ENCODE results near the gene DNAH11. TPM values are rescaled to one million over a fixed set of nuclear protein-coding genes. Genes with fewer than 3 reads are reported as not detected.
A peak's percentile ranks its signal among the peaks of the same experiment; 100 is the strongest.
"Not testable (repeated sequence)": the region's sequence is repeated elsewhere in the genome, so short reads cannot be mapped to it uniquely, and the experiment has no call there.

The DNAH11 gene
- total RNA-seq, 6 experiments from 2014 or later, result 0.17 to 5.5 (median 1.2) TPM

DNA sequence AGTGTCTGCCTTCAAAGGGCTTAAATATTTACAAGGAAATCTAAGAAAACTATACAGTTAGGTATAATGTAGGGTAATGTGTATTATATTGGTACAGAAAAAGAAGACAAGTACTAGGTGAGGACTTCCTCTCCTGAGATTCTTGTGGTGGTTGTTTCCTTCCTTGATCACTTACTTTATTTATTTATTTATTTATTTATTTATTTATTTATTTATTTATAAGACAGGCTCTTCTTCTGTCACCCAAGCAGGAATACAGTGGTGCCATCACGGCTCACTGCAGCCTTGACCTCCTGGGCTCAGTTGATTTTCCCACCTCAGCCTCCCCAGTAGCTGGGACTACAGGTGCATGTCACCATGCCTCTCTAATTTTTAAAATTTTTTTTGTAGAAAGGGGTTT is 18.2 kb upstream of the DNAH11 start:
- H3K36me3 ChIP-seq, result no peaks in the 10 kb centered on the region
- no peak for TF ChIP-seq POLR2A (IDR thresholded peaks at IDR 0.05)
- TF ChIP-seq, protein P1, sequence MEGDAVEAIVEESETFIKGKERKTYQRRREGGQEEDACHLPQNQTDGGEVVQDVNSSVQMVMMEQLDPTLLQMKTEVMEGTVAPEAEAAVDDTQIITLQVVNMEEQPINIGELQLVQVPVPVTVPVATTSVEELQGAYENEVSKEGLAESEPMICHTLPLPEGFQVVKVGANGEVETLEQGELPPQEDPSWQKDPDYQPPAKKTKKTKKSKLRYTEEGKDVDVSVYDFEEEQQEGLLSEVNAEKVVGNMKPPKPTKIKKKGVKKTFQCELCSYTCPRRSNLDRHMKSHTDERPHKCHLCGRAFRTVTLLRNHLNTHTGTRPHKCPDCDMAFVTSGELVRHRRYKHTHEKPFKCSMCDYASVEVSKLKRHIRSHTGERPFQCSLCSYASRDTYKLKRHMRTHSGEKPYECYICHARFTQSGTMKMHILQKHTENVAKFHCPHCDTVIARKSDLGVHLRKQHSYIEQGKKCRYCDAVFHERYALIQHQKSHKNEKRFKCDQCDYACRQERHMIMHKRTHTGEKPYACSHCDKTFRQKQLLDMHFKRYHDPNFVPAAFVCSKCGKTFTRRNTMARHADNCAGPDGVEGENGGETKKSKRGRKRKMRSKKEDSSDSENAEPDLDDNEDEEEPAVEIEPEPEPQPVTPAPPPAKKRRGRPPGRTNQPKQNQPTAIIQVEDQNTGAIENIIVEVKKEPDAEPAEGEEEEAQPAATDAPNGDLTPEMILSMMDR (IDR thresholded peaks at IDR 0.05), result no peak
- H3K9me3 ChIP-seq, result no peaks in the 10 kb centered on the region
- DNase-seq, result no peak
- no peaks in the 10 kb centered on the region for H3K27me3 ChIP-seq
- H3K4me1 ChIP-seq, result no peaks in the 10 kb centered on the region
- intact Hi-C loops (cut with DNase I), result no loop called here
- WGBS (ENCODE audit: insufficient coverage, low coverage, low lambda C conversion rate, missing lambda C conversion rate), result 100% methylated on average over 1 of the region's 1 CpG
- no peak overlapping the region for H3K27ac ChIP-seq
- H3K4me3 ChIP-seq, result no peak overlapping the region
- no peak for ATAC-seq

DNA sequence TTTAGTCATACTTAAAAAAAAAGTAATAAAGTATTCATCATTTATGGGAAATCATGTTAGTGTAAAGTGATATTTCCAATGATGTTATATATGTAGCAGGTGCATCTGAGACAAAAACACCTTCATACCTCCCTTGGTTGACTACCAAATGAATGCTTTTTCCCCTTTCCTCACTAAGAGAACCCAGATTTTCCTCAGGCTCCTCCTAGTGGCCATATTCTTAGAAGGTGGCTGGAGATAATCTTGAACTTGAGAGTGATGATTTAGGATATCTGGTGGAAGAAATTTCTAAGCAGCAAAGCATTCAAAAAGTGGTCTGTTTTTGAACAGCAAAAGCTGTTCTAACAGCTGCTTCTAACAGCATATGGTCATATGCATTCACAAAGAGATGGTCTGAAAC is 16.8 kb upstream of the DNAH11 start:
- no peak overlapping the region for H3K4me3 ChIP-seq
- DNase-seq, result no peak
- peak in 1 of 4 donors; percentile 50 for ATAC-seq
- no peaks in the 10 kb centered on the region for H3K36me3 ChIP-seq
- H3K27ac ChIP-seq, result no peak overlapping the region
- no peaks in the 10 kb centered on the region for H3K9me3 ChIP-seq
- TF ChIP-seq, protein P1 (IDR thresholded peaks at IDR 0.05), result peak; percentile 20 to 45 (median 32)
- no peak for TF ChIP-seq POLR2A (IDR thresholded peaks at IDR 0.05)
- no peaks in the 10 kb centered on the region for H3K27me3 ChIP-seq
- intact Hi-C loops (cut with DNase I), result no loop called here
- H3K4me1 ChIP-seq, result no peaks in the 10 kb centered on the region

DNA sequence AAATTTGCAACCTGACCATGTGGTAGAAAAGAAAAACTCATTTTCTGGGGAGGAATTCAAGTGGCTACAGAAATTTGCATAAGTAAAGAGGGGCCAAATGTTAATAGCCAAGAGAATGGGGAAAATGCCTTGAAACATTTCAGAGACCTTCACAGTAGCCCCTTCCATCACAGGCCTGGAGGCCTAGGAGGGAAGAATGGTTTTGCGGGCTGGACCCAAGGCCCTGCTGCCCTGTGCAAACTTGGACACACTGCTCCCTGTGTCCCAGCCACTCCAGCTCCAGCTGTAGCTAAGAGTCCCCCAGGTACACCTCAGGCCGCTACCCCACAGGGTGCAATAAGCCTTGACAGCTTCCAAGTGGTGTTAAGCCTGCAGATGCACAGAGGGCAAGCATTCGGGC is 16.4 kb upstream of the DNAH11 start:
- DNase-seq (no peak), ATAC-seq (no peak)
- H3K9me3 ChIP-seq, result no peaks in the 10 kb centered on the region
- no peak for TF ChIP-seq POLR2A (IDR thresholded peaks at IDR 0.05)
- TF ChIP-seq, protein P1 (IDR thresholded peaks at IDR 0.05), result no peak
- H3K4me3 ChIP-seq, result no peak overlapping the region
- intact Hi-C loops (cut with DNase I), result no loop called here
- H3K36me3 ChIP-seq, result no peaks in the 10 kb centered on the region
- H3K27ac ChIP-seq, result no peak overlapping the region
- no CpG with 5 or more reads among the region's 3 CpGs for WGBS (ENCODE audit: insufficient coverage, low coverage, low lambda C conversion rate, missing lambda C conversion rate)
- H3K4me1 ChIP-seq, result no peaks in the 10 kb centered on the region
- no peaks in the 10 kb centered on the region for H3K27me3 ChIP-seq

DNA sequence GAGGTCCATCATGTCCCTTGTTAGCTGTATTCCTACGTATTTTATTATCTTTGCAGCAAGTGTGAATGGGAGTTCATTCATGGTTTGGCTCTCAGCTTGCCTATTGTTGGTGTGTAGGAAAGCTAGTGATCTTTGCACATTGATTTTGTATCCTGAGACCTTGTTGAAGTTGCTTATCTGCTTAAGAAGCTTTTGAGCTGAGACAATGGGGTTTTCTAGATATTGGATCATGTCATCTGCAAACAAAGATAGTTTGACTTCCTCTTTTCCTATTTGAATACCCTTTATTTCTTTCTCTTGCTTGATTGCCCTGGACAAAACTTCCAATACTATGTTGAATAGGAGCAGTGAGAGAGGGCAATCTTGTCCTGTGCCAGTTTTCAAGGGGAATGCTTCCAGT is 10.4 kb upstream of the DNAH11 start:
- ATAC-seq; H3K27me3 ChIP-seq; intact Hi-C loops (cut with DNase I); H3K4me1 ChIP-seq; H3K27ac ChIP-seq; H3K36me3 ChIP-seq; H3K4me3 ChIP-seq; DNase-seq; H3K9me3 ChIP-seq: not testable (repeated sequence)
- WGBS (ENCODE audit: insufficient coverage, low coverage, low lambda C conversion rate, missing lambda C conversion rate), result 50% methylated on average over 1 of the region's 1 CpG

DNA sequence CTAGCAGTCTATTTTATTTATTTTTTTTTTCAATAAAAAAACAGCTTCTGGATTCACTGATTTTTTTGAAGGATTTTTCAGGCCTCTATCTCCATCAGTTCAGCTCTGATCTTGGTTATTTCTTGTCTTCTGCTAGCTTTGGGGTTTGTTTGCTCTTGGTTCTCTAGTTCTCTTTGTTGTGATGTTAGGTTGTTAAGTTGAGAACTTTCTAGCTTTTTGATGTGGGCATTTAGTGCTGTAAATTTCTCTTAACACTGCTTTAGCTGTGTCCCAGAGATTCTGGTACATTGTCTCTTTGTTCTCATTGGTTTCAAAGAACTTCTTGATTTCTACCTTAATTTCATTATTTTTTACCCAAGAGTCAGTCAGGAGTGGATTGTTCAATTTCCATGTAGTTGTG is 9.2 kb upstream of the DNAH11 start:
- not testable (repeated sequence) for ATAC-seq, H3K4me3 ChIP-seq

DNA sequence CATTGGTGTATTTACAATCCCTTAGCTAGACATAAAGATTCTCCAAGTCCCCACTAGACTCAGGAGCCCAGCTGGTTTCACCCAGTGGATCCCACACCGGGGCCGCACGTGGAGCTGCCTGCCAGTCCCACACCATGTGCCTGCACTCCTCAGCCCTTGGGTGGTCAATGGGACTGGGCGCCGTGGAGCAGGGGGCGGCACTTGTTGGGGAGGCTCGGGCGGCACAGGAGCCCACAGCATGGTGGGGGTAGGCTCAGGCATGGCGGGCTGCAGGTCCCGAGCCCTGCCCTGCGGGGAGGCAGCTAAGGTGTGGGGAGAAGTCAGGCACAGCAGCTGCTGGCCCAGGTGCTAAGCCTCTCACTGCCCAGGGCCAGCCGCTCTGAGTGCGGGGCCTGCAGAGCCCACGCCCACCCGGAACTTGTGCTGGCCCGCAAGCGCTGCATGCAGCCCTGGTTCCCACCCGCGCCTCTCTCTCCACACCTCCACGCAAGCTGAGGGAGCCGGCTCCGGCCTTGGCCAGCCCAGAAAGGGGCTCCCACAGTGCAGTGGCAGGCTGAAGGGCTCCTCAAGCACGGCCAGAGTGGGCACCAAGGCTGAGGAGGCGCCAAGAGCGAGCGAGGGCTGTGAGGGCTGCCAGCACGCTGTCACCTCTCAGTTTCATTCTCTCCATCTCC is 6.3 kb upstream of the DNAH11 start:
- H3K27me3 ChIP-seq; H3K9me3 ChIP-seq; ATAC-seq; intact Hi-C loops (cut with DNase I); H3K4me3 ChIP-seq; H3K4me1 ChIP-seq; H3K36me3 ChIP-seq; DNase-seq; H3K27ac ChIP-seq: not testable (repeated sequence)
- 75% methylated on average over 2 of the region's 27 CpGs for WGBS (ENCODE audit: insufficient coverage, low coverage, low lambda C conversion rate, missing lambda C conversion rate)

More for the DNA sequence above, 9.2 kb upstream of the DNAH11 start:
- DNase-seq; H3K27ac ChIP-seq; H3K4me1 ChIP-seq; H3K27me3 ChIP-seq; H3K36me3 ChIP-seq; intact Hi-C loops (cut with DNase I); H3K9me3 ChIP-seq: not testable (repeated sequence)
